Measurements from ENCODE around the gene KRTAP12-2.

Gene KRTAP12-2, protein sequence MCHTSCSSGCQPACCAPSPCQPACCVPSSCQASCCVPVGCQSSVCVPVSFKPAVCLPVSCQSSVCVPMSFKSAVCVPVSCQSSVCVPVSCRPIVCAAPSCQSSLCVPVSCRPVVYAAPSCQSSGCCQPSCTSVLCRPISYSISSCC

DNA sequence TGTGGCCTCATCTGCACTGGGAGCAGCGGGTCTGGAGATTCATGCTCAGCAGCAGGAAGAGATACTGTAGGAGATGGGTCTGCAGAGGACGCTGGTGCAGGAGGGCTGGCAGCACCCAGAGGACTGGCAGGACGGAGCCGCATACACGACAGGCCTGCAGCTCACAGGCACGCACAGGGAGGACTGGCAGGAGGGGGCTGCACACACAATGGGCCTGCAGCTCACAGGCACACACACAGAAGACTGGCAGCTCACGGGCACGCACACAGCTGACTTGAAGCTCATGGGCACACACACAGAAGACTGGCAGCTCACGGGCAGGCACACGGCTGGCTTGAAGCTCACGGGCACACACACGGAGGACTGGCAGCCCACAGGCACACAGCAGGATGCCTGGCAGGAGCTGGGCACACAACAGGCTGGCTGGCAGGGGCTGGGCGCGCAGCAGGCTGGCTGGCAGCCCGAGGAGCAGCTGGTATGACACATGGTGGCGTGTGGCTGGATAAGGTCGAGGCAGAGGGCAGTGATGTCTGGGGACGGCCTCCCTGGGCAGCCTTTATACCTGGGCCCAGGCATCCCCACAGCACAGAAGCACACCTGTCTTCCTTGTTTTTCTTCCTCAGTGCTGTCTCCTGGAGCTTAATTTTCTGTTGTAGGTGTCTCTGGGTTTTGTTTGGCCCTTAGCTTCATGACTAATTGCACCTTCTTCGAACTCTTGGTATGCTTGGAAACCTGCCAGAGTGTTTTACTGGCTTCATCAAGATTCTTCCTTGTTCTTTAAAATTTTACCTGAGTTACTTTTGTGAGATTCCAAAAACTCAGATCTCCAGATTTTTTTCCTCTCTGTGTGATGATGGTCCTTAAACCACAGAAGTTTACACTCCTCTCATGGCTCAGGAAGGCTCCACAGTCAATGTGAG, at the start of gene KRTAP12-2:
Gene KRTAP12-2, minus strand, starts transcription at position 527 of the 920 bp plus-strand sequence. Its CDS starts 41 bp downstream, at position 486.
- H3K36me3 Mint-ChIP-seq (ENCODE audit: low read depth): no peaks in the 10 kb centered on the region
- no peak within 1 kb of the TSS for H3K4me3 Mint-ChIP-seq
- no peaks in the 10 kb centered on the region for H3K4me1 Mint-ChIP-seq (ENCODE audit: low read depth)
- no peaks in the 10 kb centered on the region for H3K27me3 Mint-ChIP-seq
- no peak within 1 kb of the TSS for H3K27ac Mint-ChIP-seq
- DNase-seq: no peak
- H3K9me3 Mint-ChIP-seq: peaks cover 21% of the 10 kb centered on the region

DNA sequence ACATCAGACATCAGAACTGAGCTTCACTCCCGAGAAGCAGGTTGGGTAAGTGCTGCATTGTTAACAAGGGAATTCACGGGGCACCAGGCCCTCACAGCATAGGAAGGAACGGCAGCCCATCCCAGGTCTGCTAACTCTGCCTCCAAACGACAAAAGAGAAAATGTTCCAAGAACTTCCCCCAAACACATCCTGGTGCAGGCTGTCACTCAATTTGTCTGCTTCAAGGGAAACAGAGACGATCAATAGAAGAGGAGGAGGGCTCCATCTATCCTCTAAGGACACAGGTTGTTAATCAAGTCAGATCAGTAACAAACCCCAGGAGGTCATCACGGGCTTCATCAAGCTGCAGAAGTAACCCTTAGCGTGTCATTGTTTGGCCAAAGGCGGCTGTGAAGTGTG, 48.2 kb upstream of the KRTAP12-2 start:
- no peak overlapping the region for H3K27ac Mint-ChIP-seq
- DNase-seq: no peak
- H3K9me3 Mint-ChIP-seq: no peaks in the 10 kb centered on the region
- H3K4me1 Mint-ChIP-seq (ENCODE audit: low read depth): peaks cover 19% of the 10 kb centered on the region
- H3K27me3 Mint-ChIP-seq: peaks cover 63% of the 10 kb centered on the region
- no peaks in the 10 kb centered on the region for H3K36me3 Mint-ChIP-seq (ENCODE audit: low read depth)
- H3K4me3 Mint-ChIP-seq: no peak overlapping the region

DNA sequence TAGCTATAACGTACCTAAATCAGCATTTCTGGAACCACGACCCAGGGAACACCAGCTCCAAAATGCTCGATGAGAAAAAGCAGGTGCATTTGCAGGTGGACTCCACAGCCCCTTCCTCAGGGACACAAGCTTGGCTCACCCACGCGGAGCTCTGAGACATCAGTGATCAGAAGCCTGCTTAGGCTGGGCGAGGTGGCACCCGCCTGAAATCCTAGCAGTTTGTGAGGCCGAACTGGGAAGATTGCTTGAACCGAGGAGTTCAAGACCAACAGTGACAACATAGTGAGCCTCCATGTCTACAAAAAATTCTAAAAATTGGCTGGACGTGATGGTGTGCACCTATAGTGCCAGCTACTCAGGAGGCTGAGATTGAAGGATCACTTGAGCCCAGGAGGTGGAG, 47.1 kb upstream of the KRTAP12-2 start:
- Mint-ChIP-seq H3K27ac (no peak overlapping the region), H3K4me3 (no peak overlapping the region), H3K27me3 (peaks cover 72% of the 10 kb centered on the region)

DNA sequence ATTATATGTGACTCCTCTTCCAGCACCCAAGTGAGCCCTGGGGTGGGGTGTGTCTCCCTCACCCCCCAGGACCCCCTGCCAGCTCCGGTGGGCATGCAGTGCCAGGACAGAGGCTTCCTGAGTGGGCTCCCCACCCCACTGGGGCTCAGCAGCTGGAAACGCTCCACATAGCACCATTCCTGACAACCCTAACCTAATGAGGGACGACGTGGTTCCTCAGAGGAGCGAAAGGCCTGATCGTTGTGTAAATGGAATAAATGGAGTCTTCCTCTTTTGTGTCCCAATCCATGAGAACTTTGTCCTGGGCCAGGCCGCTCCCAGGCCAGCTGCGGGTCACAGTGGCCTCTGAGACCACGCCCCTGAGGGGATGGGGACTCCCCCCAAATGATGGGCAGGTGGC, 46.4 kb upstream of the KRTAP12-2 start:
- no peak overlapping the region for H3K4me3 Mint-ChIP-seq
- peaks cover 72% of the 10 kb centered on the region for H3K27me3 Mint-ChIP-seq
- no peaks in the 10 kb centered on the region for H3K9me3 Mint-ChIP-seq
- peaks cover 33% of the 10 kb centered on the region for H3K4me1 Mint-ChIP-seq (ENCODE audit: low read depth)
- DNase-seq: no peak
- no peak overlapping the region for H3K27ac Mint-ChIP-seq
- H3K36me3 Mint-ChIP-seq (ENCODE audit: low read depth): no peaks in the 10 kb centered on the region

More for the DNA sequence above, 47.1 kb upstream of the KRTAP12-2 start:
- no peak for DNase-seq
- no peaks in the 10 kb centered on the region for H3K9me3 Mint-ChIP-seq
- H3K4me1 Mint-ChIP-seq (ENCODE audit: low read depth): peaks cover 29% of the 10 kb centered on the region
- H3K36me3 Mint-ChIP-seq (ENCODE audit: low read depth): no peaks in the 10 kb centered on the region

DNA sequence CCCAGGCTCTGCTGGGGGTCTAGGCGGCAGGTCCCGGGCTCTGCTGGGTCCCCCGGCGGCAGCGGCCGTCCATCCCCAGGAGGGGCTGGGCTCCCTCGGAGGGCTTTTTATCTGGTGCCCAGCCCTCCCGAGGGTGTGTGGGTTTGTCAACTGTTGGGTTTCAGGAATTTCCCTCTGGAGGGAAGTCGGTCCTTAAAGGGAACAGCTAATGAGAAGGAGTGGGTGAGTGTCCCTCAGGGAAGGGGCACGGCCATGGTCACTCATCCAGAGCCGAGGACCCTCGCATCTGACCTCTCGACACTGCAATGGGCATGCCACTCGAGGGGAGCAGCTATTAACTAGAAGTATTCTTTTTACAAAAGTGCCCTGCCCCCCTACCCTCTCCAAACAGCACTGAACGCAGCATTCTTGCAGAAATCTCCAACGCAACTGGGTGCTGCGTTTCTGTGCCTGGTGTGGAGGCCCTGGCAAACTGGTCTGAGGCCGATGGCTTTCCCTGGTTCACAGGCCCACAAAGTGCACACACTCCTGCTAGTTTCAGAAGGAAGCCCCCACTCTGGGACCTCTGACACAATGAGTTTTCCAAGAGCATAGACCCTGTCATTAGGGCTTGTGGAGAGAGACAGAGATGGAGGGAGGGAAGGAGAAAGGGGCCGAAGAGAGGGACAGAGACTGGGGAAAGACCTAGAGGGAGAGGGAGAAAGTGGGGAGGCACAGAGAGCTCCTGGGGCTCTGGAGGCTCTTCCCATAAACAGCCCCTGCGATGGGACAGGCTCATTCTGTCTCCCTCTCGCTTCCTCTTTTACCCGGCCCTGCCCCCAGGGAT, 45.7 kb upstream of the KRTAP12-2 start:
- no peaks in the 10 kb centered on the region for H3K36me3 Mint-ChIP-seq (ENCODE audit: low read depth)
- H3K4me3 Mint-ChIP-seq: no peak overlapping the region
- no peak overlapping the region for H3K27ac Mint-ChIP-seq
- H3K4me1 Mint-ChIP-seq (ENCODE audit: low read depth): peaks cover 33% of the 10 kb centered on the region
- no peaks in the 10 kb centered on the region for H3K9me3 Mint-ChIP-seq
- no peak for DNase-seq
- H3K27me3 Mint-ChIP-seq: peaks cover 78% of the 10 kb centered on the region

DNA sequence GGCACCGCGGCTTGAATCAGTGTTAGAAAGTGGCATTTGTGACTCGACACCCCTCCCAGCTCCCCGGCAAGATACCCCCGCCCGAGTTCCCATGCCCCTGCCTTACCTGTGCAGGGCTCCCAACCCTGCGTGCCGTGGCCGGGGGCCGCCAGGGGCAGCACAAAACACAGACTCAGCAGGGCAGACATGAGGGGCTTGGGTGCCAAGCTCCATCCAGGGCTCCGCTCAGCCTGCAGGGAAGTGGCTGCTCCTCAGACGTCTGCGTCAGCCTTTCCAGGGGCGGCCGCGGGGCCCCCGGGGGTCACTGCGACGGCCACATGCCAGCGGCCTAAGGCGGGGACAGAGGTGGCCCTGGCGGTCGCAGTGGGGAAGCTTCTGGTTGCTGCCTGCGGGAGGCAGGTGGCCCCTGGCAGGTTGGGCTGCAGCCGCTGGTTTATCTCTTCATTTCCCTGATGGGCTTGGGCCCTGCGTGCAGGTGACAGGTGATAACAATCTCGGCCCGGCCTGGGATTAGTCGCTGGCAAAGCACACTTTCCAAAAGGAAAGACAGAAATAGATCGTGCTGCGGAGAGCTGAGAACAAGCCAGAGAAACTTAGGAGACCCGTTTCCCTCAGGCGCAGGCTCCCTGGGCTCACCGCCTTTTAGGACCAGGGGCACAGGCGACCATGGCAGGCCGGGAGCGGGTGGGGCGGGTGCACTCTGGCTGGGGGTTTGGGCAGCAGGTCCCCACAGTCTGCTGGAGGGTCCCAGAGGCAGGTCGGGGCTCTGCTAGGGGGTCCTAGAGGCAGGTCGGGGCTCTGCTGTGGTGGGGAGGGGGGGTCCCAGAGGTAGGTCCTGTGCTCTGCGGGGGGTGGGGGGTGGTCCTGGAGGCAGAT, 44.8 kb upstream of the KRTAP12-2 start, which contains the start of gene TSPEAR:
Gene TSPEAR, minus strand, starts transcription at position 246 of the 876 bp plus-strand sequence. Its CDS starts 58 bp downstream, at position 188.
- H3K36me3 Mint-ChIP-seq (ENCODE audit: low read depth): no peaks in the 10 kb centered on the region
- peak within 1 kb of the TSS; percentile 18 for H3K4me3 Mint-ChIP-seq

DNA sequence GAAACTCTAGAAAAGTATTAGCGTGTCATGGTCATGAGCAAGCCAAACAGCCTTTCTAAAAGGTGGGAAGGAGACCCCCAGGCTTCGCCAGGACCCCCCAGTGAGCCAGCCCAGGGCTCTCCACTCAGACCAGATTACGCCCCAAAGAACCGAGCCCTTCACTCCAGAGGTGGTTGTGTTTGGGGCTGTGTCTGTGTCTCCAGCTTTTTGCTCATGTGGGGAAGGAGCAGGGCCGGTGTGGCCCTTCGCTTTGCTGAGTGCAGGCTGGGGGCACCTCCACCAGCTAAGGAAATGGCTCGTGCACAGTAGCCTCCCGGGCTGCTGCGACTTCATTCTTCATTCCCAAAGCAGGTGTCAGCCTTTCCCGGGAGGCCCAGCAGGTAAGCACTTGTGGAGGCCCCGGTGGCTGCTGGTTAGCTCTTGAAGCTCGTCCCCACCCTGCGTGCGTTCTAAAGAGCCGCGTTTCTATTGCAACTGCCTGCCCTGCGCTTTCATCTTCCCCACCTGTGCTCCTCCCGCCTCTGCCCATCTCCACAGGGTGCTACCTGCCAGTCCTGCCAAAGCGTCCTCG, 44.1 kb upstream of the KRTAP12-2 start:
- no peak for DNase-seq
- Mint-ChIP-seq H3K36me3 (ENCODE audit: low read depth) (peaks cover 3% of the 10 kb centered on the region), H3K27me3 (peaks cover 89% of the 10 kb centered on the region), H3K4me3 (peak overlapping the region; percentile 18), H3K9me3 (peaks cover 4% of the 10 kb centered on the region), H3K4me1 (ENCODE audit: low read depth) (peaks cover 36% of the 10 kb centered on the region), H3K27ac (no peak overlapping the region)

More for the DNA sequence above, 44.8 kb upstream of the KRTAP12-2 start, which contains the start of gene TSPEAR:
- Mint-ChIP-seq H3K27me3 (peaks cover 85% of the 10 kb centered on the region), H3K4me1 (ENCODE audit: low read depth) (peaks cover 33% of the 10 kb centered on the region), H3K27ac (no peak within 1 kb of the TSS), H3K9me3 (no peaks in the 10 kb centered on the region)
- DNase-seq: no peak

DNA sequence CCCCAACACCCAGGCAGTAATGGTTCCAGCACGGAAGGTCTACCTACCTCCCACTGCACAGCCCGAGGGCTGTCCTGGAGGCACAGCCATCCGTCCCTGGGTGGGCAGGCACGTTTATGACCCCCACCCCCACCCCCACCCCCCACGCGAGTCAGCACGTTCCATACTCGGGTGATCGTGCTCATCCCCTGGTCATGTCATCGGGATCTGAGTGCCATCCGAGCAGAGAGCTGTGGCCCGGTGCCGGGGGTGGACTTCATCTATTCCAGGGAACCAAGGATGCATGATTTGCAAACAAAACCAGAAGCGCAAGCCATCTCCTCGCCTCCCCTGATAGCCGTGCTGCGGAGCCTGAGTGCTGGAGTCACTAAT, 43.6 kb upstream of the KRTAP12-2 start:
- no peak overlapping the region for H3K4me3 Mint-ChIP-seq
- no peak overlapping the region for H3K27ac Mint-ChIP-seq
- H3K27me3 Mint-ChIP-seq: peaks cover 91% of the 10 kb centered on the region
- H3K36me3 Mint-ChIP-seq (ENCODE audit: low read depth): peaks cover 6% of the 10 kb centered on the region
- H3K9me3 Mint-ChIP-seq: peaks cover 7% of the 10 kb centered on the region
- DNase-seq: no peak
- peaks cover 36% of the 10 kb centered on the region for H3K4me1 Mint-ChIP-seq (ENCODE audit: low read depth)

DNA sequence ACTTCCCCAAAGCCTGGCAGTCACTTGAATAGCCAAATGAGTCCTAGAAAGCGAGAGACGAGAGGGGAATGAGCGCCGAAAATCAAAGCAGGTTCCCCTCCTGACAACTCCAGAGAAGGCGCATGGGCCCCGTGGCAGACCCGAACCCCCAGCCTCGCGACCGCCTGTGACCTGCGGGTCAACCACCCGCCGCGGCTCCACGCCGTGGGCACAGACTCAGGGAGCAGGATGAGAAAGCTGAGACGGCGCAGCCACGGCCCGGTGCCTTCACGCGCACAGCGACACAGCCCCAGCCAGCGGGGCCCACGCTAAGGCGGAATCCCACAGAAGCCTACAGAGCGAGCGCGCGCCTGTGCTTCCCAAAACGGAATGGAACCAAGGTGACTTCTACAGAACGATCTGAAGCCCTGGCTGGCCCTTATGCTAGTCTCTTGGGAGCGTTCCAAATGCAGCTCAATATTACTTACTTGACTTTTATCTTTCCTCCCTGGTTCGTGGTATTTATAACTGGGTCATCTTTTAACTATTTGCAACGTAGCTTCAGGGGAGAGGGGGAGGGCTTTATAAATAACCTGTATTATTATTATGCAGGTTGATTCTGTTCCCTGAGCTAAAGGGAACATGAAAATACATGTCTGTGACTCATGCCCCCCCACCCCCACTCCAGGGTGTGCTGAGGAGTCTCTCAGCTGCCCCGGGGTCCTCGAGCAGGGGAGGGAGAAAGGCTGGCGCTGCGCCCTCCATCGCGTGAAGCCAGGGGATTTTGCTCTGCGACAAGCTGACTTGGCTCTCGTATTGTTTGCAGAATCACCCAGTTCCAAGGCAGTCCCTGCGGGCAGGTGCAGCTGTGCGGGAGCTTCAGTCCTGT, 42.9 kb upstream of the KRTAP12-2 start:
- Mint-ChIP-seq H3K27ac (no peak overlapping the region), H3K4me3 (peak overlapping the region; percentile 10), H3K27me3 (peaks cover 92% of the 10 kb centered on the region), H3K36me3 (ENCODE audit: low read depth) (peaks cover 6% of the 10 kb centered on the region), H3K9me3 (peaks cover 10% of the 10 kb centered on the region), H3K4me1 (ENCODE audit: low read depth) (peaks cover 32% of the 10 kb centered on the region)
- peak; percentile 50 for DNase-seq

DNA sequence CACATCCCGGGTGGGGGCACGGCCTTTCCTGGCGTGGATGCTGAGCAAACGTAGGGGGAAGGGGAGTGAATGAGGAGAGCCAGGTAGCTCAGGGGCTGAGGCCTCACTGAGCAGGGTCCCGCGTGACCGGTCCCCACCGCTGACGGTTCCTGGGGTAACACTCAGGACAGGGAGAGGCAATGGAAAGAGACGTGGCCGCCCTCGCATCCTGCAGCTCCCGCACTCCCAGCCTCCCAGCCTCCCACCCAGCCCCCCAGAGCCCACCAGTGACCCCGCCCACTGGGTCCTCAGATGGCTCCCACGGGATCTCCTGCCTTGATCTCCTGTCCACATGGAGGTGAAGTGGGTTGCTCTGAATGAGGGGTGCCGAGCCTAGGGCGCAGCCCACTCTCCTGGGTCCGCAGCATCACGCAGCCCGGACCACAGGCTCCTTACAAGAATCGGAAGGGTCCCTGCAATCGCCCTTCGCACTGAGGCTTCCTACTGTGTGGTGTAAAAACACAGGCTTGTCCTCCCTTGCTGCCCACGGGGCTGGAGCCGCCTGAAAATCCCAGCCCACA, 42.2 kb upstream of the KRTAP12-2 start:
- H3K4me1 Mint-ChIP-seq (ENCODE audit: low read depth): peaks cover 32% of the 10 kb centered on the region
- peak overlapping the region; percentile 10 for H3K4me3 Mint-ChIP-seq
- no peak for DNase-seq
- H3K9me3 Mint-ChIP-seq: peaks cover 10% of the 10 kb centered on the region
- H3K27me3 Mint-ChIP-seq: peaks cover 92% of the 10 kb centered on the region
- no peak overlapping the region for H3K27ac Mint-ChIP-seq
- H3K36me3 Mint-ChIP-seq (ENCODE audit: low read depth): peaks cover 6% of the 10 kb centered on the region

DNA sequence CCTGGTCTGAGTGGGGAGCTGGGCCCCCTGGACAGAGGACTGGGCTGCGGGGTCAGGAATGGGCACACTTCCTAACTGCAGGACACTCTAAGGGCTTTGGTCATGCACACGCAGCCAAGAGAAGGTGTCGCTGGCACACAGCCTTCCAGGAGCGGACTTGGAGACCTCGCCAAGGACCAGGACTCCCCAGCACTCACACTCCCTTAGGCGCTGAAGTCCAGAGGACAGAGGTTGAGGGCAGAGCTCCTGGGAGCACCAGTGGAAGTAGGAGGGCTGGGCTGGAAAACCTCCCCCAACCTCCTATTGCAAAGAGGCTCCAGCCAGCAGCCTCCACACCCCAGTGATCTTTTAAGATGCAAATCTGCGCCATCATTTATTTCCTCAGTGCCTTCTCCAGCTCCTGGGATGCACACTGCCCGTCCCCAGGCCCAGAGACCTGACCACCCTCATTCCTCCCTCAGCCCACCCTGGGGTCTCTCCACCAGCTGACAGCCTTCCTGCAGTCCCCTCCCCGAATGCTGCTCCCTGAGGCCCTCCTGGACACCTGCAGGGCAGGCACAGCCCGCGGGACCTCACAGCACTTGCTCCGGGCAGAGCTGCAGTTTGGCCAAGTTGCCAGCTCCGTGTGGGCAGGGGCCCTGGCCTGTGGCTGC, 41.6 kb upstream of the KRTAP12-2 start:
- Mint-ChIP-seq H3K4me1 (ENCODE audit: low read depth) (peaks cover 32% of the 10 kb centered on the region), H3K4me3 (no peak overlapping the region), H3K27ac (no peak overlapping the region), H3K9me3 (peaks cover 10% of the 10 kb centered on the region), H3K36me3 (ENCODE audit: low read depth) (peaks cover 6% of the 10 kb centered on the region), H3K27me3 (peaks cover 91% of the 10 kb centered on the region)
- DNase-seq: no peak
